Stimulated activated CD8-positive, alpha-beta memory T cell treated with anti-CD3 and anti-CD28 coated beads, Interleukin-4, amount 100 ng/mL, for 4 hours (primary cell): Measurements from ENCODE around the gene NELL1.
"Not testable (repeated sequence)": the region's sequence is repeated elsewhere in the genome, so short reads cannot be mapped to it uniquely, and the experiment has no call there.

Experiments used
- DNase-seq, 2 donors: peaks; one replicate each; pipeline ENCODE4 v3.0.0-alpha.2; 2020; ENCODE audit warnings: low read depth in 2 of 2, low spot score in 1 of 2

Gene NELL1

GRCh38 chr11:20762980-20763379, 93.6 kb downstream of the NELL1 start:
- DNase-seq = no peak

- DNase-seq = no peak
Measured at GRCh38 chr11:20770414-20770946, 101.1 kb downstream of the NELL1 start.

DNA sequence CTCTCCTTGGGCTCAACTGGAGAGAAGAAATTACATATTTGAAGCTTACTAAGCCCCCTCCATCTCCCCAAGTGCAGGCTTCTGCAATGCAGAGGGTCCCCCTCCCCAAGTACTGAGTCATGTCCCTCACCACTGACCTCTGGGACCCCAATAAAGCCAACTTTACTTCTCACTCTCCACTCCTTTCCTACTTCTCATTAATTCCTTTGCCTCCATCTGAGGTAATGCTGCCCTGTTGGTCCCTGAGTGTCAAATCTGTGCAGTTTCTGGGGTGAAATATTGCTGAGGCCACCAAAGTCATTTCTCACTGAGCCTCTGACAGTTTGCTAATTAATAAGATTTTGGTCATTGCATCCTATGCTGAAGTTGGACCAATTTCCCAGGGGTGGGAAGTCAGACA, 101.6 kb downstream of the NELL1 start:
- DNase-seq = no peak

GRCh38 chr11:20771681-20772080, 102.3 kb downstream of the NELL1 start:
- no peak for DNase-seq

GRCh38 chr11:20775331-20775730, 105.9 kb downstream of the NELL1 start:
- DNase-seq = no peak

DNA sequence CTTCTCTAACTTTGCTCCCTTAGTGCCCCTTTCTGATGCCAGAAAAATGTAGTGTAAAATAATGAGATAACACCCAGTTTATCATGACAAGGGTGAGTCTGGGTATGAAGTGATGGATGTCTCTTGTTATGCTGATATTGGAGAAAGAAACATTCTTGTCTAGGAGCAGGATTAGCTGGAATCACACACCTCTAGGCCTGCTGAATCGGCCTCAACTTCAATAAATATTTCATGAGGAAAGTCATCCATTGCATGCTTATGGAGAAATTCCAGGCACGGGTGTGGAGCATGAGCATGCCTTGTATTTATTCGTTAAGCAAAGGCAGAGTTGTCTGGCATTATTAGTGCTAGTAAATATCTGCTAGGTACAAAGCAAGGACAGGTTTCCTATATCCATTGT, 113.4 kb downstream of the NELL1 start:
- DNase-seq = no peak

DNA sequence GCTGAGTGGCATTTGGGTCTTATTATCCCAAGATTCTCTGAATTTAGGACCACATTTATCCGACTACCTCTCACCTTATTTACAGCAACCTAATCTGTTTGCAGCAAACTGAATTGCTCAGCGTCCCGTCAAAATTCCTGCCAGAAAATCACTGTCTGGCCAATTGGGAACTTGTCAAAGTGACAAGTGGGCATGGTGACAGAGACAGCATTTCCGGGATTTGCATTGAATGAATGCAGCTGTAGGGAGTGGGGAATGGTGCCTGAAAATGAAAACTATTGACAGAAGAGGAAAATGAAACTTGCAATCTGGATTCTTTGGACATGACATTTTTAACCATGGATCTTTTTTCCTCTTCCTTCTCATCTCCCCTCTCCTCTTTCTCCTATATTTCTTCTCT, 113.8 kb downstream of the NELL1 start:
- no peak for DNase-seq

GRCh38 chr11:20790622-20791021, 121.2 kb downstream of the NELL1 start:
- no peak for DNase-seq

- no peak for DNase-seq
Measured at GRCh38 chr11:20795005-20795404, 125.6 kb downstream of the NELL1 start.

DNA sequence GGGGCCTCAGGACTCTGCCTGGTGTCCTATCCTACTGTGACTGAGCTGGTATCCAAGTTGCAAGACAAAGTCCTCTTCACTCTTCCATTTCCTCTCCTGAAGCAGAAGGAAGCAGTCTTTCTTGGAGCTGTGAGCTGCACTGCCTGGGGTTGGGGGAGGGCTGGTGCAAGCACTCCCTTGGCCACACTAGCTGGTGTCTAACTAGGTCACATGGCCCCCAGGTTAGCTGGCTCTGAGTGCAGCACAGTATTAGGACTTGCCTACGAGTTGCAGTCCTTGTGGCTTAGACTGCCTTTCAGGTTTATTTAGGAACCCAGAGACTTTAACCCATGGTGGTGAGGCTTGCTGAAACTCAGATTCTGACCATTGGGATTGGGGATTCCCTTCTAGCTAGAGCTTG, 138.9 kb downstream of the NELL1 start:
- no peak for DNase-seq

GRCh38 chr11:20821046-20821445, 151.7 kb downstream of the NELL1 start:
- no peak for DNase-seq

DNA sequence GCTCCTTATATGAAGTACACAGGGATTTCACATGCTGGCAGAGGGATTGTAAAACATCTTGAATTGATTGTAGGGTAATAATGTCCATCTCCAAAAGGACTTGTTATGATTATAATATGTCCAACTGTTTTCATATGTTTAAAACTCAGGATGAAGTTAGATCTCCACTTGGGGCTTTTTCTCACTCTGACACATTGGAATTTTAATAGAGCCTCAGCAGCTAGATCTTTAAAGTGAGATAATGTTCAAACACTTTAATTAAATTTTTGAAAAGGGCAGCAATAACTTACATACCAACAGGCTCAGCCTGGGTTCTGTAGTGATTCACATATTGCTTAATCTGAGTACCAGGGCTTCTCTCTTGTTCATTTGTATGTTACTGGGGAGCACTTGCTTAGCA, 152.1 kb downstream of the NELL1 start:
- no peak for DNase-seq

DNA sequence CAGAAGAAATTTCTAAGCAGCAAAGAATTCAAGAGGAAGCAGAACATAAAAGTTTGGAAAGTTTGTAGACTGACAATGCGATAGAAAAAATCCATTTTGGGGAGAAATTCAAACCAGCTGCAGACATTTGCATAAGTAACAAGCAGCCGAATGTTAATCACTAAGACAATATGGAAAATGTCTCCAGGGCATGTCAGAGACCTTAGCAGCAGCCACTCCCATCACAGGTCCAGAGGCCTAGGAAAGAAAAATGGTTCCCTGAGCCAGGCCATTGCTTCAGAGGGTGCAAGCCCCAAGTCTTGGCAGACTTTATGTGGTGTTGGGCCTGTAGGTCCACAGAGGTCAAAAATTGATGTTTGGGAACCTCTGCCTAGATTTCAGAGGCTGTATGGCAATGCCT, 155.4 kb downstream of the NELL1 start:
- no peak for DNase-seq

DNA sequence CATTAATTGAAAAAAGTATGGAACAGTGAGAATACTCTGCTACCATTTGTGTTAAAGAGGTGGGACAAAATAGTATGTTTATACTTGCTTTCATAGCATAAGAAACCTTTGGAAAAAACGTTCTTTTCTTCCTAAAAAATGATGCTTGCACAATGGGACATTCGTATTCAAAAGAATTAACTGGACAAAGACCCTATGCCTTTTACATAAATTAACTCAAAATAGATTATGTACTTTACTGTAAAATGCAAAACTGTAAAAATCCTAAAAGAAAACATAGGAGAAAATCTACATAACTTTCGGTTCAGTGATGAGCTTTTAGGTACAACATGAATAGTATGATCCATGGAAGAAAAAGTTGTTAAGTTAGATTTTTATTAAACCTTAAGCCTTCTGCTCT, 166.2 kb downstream of the NELL1 start:
- no peak for DNase-seq

DNA sequence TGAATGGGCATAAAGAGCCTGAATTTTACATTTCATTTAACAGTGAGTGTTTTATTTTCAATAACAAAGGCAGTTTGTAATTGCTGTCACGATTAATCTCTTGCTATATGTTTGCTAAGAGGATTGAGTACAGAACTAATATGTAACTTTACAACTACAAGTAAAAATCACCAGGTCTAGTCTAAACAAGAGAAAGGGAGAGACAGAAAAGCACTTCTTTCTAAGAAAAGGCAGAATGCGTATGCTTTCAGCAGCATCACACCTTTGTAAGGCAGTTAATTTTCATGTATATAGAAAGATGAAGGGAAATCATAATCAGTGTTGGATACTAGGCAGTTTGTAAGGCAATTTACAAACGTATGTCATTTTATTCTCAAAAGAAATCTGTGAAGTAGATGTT, 169.8 kb downstream of the NELL1 start:
- DNase-seq = no peak

- no peak for DNase-seq
Measured at GRCh38 chr11:20840341-20840740, 171.0 kb downstream of the NELL1 start.

- no peak for DNase-seq
Measured at GRCh38 chr11:20844216-20844615, 174.8 kb downstream of the NELL1 start.

- no peak for DNase-seq
Measured at GRCh38 chr11:20844630-20845029, 175.2 kb downstream of the NELL1 start.

GRCh38 chr11:20854215-20854955, 185.0 kb downstream of the NELL1 start:
- no peak for DNase-seq

- DNase-seq = no peak
Measured at GRCh38 chr11:20861322-20861721, 191.9 kb downstream of the NELL1 start.

DNA sequence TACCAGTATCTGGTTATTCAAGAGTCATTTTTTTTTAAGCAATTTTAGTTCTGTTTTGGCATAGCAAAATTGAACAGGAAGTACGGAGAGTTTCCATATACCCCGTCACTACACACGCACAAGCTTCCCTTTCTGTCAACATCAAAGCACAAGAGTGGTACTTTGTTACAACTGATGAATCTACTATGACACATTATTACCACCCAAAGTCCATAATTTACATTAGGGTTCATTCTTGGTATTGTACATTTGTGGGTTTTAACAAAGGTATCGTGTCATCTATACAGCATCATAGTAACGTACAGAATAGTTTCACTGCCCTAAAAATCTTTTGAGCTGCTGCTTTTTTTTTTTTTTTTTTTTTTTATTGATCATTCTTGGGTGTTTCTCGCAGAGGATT, 192.9 kb downstream of the NELL1 start:
- DNase-seq = not testable (repeated sequence)

DNA sequence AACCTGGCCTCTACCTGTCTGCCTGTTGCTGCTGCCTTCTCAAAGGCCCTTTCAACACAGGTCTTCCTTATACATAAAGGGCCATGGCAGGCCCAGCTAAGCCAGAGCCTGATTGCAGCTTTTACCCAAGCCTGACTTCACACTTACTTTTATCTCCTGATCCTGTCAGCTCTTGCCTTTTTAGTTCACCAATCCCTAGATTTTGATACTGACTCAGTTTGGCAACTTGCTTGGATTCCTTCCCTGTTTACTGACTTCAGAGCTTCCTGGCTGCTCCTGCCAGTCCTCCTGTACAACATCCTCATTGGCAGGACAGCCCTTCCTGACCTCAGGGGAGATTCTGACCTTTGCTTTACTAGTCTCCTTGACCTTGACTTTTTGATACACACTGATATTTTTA, 195.2 kb downstream of the NELL1 start:
- DNase-seq = no peak

DNA sequence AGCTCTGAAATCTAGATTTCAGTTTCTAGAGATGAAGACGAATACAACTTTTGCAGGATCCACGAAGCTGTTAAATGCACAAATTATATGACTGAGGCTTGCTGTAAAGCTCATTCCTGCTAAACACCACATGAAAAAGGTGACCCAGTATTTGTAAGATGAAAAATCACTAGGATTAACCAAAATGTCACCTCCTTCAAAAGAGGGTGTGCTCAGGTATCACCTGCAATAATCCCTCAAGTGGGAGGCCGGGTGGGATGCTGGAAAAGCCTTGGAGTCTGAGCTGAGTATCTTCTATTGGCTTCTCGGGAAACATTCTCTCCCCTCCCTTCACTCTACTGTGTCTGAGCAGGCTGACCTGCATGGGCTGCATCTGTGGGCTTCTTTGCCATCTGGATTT, 195.8 kb downstream of the NELL1 start:
- no peak for DNase-seq
